ENCODE measurements around the gene HNRNPL.
"Not testable (repeated sequence)": the region's sequence is repeated elsewhere in the genome, so short reads cannot be mapped to it uniquely, and the experiment has no call there.

HNRNPL gene

GRCh38 chr19:38862321-38863059, 12.7 kb upstream of the HNRNPL start:
- peak; percentile 91 for DNase-seq
- no peak for TF ChIP-seq CTCF (IDR thresholded peaks at IDR 0.05; ENCODE audit: low read depth, low read length)
- Histone ChIP-seq H3K4me3 (ENCODE audit: low read depth, low read length) (no peak overlapping the region), H3K4me1 (peaks cover 9% of the 10 kb centered on the region; the same call in 1 of the 2 replicates), H3K36me3 (no peaks in the 10 kb centered on the region), H3K27me3 (no peaks in the 10 kb centered on the region), H3K9me3 (no peaks in the 10 kb centered on the region)

DNA sequence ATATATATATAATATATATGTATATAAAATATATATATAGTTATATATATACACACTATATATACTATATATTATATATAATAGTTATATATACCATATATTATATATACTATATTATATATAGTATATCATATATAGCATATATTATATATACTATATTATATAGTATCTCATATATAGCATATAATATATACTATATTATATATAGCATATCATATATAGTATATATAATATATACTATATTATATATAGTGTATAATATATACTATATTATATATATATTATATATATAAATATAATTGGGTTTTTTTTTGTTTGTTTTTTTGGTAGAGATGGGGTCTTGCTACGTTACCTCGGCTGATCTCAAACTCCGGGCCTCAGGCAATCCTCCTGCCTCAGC, 11.6 kb upstream of the HNRNPL start:
- DNase-seq, result no peak
- H3K4me1 ChIP-seq, result peaks cover 9% of the 10 kb centered on the region; the same call in 1 of the 2 replicates
- no peak overlapping the region for H3K4me3 ChIP-seq (ENCODE audit: low read depth, low read length)
- no peaks in the 10 kb centered on the region for H3K9me3 ChIP-seq
- H3K27me3 ChIP-seq, result no peaks in the 10 kb centered on the region
- no peaks in the 10 kb centered on the region for H3K36me3 ChIP-seq
- no peak for TF ChIP-seq CTCF (IDR thresholded peaks at IDR 0.05; ENCODE audit: low read depth, low read length)

- H3K4me3 ChIP-seq (ENCODE audit: low read depth, low read length); DNase-seq; H3K27me3 ChIP-seq; H3K36me3 ChIP-seq; H3K4me1 ChIP-seq; H3K9me3 ChIP-seq: not testable (repeated sequence)
Measured at GRCh38 chr19:38859631-38860204, 9.9 kb upstream of the HNRNPL start.

DNA sequence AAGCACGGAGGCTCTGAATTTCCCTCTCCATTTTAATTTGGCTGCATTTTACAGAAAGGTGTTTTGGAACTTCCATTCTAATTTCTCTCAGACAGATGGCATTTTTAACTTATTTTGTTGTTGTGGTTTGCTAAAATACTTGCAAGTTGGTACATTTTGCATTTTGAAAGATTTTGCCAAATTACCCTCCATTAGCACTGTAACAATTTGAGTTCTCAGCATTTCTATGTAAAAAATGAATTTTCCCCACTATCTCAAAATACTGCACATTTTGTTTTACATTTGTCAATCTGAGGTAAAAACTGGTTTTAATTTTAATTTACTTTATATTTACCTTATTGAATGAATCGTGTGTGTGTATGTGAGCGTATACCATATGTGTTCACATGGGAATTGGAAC, 7.0 kb upstream of the HNRNPL start:
- DNase-seq, result no peak
- no peak for TF ChIP-seq CTCF (IDR thresholded peaks at IDR 0.05; ENCODE audit: low read depth, low read length)
- peaks cover 4% of the 10 kb centered on the region; the same call in 1 of the 2 replicates for H3K4me1 ChIP-seq
- no peaks in the 10 kb centered on the region for H3K9me3 ChIP-seq
- H3K4me3 ChIP-seq (ENCODE audit: low read depth, low read length), result no peak overlapping the region
- no peaks in the 10 kb centered on the region for H3K36me3 ChIP-seq
- H3K27me3 ChIP-seq, result no peaks in the 10 kb centered on the region

GRCh38 chr19:38855751-38856150, 6.0 kb upstream of the HNRNPL start:
- H3K4me1 ChIP-seq; H3K27me3 ChIP-seq; DNase-seq; H3K4me3 ChIP-seq (ENCODE audit: low read depth, low read length); H3K9me3 ChIP-seq; H3K36me3 ChIP-seq: not testable (repeated sequence)

- not testable (repeated sequence) for H3K27me3 ChIP-seq; DNase-seq; H3K4me1 ChIP-seq; H3K4me3 ChIP-seq (ENCODE audit: low read depth, low read length); H3K9me3 ChIP-seq; H3K36me3 ChIP-seq
Measured at GRCh38 chr19:38854961-38855360, 5.2 kb upstream of the HNRNPL start.

DNA sequence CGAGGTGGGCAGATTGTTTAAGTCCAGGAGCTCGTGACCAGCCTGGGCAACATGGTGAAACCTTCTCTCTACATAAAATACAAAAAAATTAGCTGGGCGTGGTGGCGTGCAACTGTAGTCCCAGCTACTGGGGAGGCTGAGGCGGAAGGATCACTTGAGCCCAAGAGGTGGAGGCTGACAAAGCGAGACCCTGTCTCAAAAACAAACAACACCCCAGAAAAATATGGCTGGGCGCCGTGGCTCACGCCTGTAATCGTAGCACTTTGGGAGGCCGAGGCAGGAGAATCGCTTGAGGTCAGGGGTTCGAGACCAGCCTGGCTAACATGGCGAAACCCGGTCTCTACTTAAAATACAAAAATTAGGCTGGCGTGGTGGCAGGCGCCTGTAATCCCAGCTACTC, 3.4 kb upstream of the HNRNPL start:
- TF ChIP-seq CTCF (IDR thresholded peaks at IDR 0.05; ENCODE audit: low read depth, low read length), result no peak
- H3K9me3 ChIP-seq, result no peaks in the 10 kb centered on the region
- peaks cover 3% of the 10 kb centered on the region for H3K4me1 ChIP-seq
- H3K27me3 ChIP-seq, result no peaks in the 10 kb centered on the region
- DNase-seq, result no peak
- H3K36me3 ChIP-seq, result peaks cover 11% of the 10 kb centered on the region
- no peak overlapping the region for H3K4me3 ChIP-seq (ENCODE audit: low read depth, low read length)
